Prostate gland (tissue), 2 donors: Measurements from ENCODE around the gene PZP. TPM values are rescaled to one million over a fixed set of nuclear protein-coding genes. Genes with fewer than 3 reads are reported as not detected.
A peak's percentile ranks its signal among the peaks of the same experiment; 100 is the strongest.

Source experiments
- DNase-seq: peaks from one replicate; pipeline ENCODE4 v3.0.0-alpha.2; 2019; ENCODE audit warnings: low spot score
- H3K27ac ChIP-seq, 2 donors: fragments of 200-600 bp; sonication (generic); 2 replicates each; pipeline ENCODE4 v1.5.1; 2017 to 2019
- H3K27me3 ChIP-seq: fragments of 200-600 bp; sonication (generic); replicated peaks from 2 replicates; pipeline ENCODE4 v1.5.1; 2019; ENCODE audit not compliant: insufficient read depth
- H3K36me3 ChIP-seq, 2 donors: fragments of 200-600 bp; sonication (generic); 1 replicate in 1 of 2; 2 replicates in 1 of 2; pipeline versions ENCODE4 v1.5.1 to v1.8.1; 2017 to 2019
- H3K4me1 ChIP-seq: fragments of 200-600 bp; sonication (generic); replicated peaks from 2 replicates; pipeline ENCODE4 v1.5.1; 2019
- H3K4me3 ChIP-seq, 2 donors: fragments of 200-600 bp; sonication (generic); 2 replicates each; pipeline ENCODE4 v1.5.1; 2017 to 2019
- H3K9me3 ChIP-seq: fragments of 200-600 bp; sonication (generic); 2 replicates; pipeline ENCODE4 v1.5.1; 2017
- POLR2A ChIP-seq: fragments of 450-650 bp; IDR thresholded peaks from one replicate; pipeline ENCODE4 v1.6.1; 2016; ENCODE audit warnings: antibody characterized with exemption, mild to moderate bottlenecking
- POLR2AphosphoS5 ChIP-seq: sonication (generic); formaldehyde crosslinking; IDR thresholded peaks from one replicate; pipeline ENCODE4 v1.6.1; 2017; ENCODE audit warnings: antibody characterized with exemption
- WGBS: methylation state at CpG from one replicate; pipeline ENCODE4 v1.1.5; 2018; 5-methylcytosine and 5-hydroxymethylcytosine counted together
- intact Hi-C: fragments of 100-400 bp; cut with DNase I; formaldehyde crosslinking; loops from one replicate; pipeline ENCODE4 v1.14.2; 2022
- total RNA-seq, 2 donors: library from RNA; depleted of rRNA; stranded (reverse); fragments of >200 nt; gene quantifications; one replicate each; pipeline ENCODE4 v1.1.0, GENCODE V29; 2016
- TF ChIP-seq, protein P1 (sequence below), 4 experiments: fragments of 200-600 bp in 2 of 4; fragments of 450-650 bp in 2 of 4; sonication (generic) in 2 of 4; IDR thresholded peaks; 1 replicate in 3 of 4; 2 replicates in 1 of 4; pipeline ENCODE4 v1.5.1; 2016 to 2019; ENCODE audit warnings: antibody characterized with exemption in 4 of 4, mild to moderate bottlenecking in 2 of 4, moderate library complexity in 2 of 4

The PZP gene
- total RNA-seq, 2 donors from 2014 or later, result 0.62 TPM; not detected in 1

DNA sequence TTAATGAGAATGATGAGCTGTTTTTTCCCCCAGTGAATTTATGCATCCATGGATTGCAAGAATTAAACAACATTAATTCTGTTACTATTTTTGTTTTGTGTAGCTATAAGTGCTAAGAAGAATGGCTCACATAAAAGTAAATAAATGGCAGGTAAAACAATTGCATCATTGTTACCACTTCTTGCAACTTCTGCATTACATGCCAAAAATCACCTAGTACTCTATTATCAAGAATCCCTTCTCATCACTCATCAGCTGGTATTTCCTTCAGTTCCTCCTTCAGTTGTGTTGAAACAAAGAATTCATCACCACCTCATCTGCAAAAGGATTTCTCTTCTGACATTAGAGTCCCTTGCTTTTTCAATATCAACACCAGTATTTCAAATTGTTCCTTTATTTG is 93.2 kb downstream of the PZP start:
- Histone ChIP-seq H3K36me3 (no peaks in the 10 kb centered on the region), H3K4me1 (no peaks in the 10 kb centered on the region), H3K4me3 (peak overlapping the region; percentile 13 to 15), H3K27ac (no peak overlapping the region), H3K9me3 (no peaks in the 10 kb centered on the region), H3K27me3 (no peaks in the 10 kb centered on the region)
- TF ChIP-seq, protein P1, sequence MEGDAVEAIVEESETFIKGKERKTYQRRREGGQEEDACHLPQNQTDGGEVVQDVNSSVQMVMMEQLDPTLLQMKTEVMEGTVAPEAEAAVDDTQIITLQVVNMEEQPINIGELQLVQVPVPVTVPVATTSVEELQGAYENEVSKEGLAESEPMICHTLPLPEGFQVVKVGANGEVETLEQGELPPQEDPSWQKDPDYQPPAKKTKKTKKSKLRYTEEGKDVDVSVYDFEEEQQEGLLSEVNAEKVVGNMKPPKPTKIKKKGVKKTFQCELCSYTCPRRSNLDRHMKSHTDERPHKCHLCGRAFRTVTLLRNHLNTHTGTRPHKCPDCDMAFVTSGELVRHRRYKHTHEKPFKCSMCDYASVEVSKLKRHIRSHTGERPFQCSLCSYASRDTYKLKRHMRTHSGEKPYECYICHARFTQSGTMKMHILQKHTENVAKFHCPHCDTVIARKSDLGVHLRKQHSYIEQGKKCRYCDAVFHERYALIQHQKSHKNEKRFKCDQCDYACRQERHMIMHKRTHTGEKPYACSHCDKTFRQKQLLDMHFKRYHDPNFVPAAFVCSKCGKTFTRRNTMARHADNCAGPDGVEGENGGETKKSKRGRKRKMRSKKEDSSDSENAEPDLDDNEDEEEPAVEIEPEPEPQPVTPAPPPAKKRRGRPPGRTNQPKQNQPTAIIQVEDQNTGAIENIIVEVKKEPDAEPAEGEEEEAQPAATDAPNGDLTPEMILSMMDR (IDR thresholded peaks at IDR 0.05), result no peak
- TF ChIP-seq POLR2AphosphoS5, result no peak
- no peak for TF ChIP-seq POLR2A
- DNase-seq, result no peak
- intact Hi-C loops, result no loop called here

DNA sequence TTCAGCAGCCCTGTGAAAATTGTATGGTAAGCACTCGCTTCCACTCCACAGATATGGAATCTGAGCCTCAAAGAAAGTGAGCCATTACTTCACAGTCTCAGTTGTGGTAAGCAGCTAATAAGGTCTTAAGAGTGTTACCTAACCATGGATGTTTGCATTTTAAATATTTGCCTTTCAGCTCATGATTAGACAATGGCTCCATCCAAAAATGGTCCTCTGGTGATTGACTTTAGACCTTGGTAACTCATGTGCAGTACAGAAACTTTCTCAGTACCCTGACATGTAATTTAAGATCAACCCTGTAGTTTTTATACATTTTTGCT is 94.2 kb downstream of the PZP start:
- H3K4me1 ChIP-seq, result no peaks in the 10 kb centered on the region
- H3K36me3 ChIP-seq, result no peaks in the 10 kb centered on the region
- WGBS, result 87% methylated on average over 1 of the region's 1 CpG
- intact Hi-C loops, result no loop called here
- no peak for DNase-seq
- H3K27ac ChIP-seq, result peak overlapping the region in 1 of 2 donors; percentile 18
- TF ChIP-seq POLR2AphosphoS5 (no peak), POLR2A (no peak)
- H3K4me3 ChIP-seq, result no peak overlapping the region
- H3K9me3 ChIP-seq, result no peaks in the 10 kb centered on the region
- no peaks in the 10 kb centered on the region for H3K27me3 ChIP-seq

DNA sequence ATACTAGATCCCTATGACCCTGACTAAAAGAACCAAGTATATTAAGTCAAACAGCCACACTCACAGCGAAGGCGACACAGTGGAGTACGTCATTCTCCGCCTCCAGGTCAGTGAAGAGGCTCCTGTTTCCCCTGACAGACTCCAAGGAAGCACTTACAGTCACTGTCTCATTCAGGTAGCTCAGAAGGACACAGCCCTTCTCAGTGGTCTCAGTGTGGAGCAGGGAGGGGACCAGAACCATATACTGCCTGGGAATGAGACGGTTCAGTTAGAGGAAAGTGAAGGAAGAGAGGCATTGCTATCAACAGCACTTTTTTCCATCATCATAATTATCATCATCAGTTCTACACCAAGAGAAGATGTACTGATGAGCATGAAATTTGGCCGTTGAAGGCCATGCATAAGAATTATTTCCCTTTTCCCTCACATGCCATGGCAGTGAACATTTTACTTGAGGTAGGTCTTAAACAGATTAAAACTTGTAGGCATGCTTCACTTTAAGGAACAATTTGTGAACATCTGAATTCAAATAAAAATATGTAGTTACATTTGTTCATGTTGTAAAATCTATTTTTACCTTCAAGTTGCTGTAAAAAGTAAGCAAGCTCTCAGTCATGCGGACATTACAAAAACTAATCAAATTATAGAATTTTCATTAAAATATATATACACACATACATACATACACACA is 94.8 kb downstream of the PZP start:
- 78% methylated on average over 7 of the region's 7 CpGs for WGBS
- Histone ChIP-seq H3K4me1 (no peaks in the 10 kb centered on the region), H3K4me3 (peak overlapping the region in 1 of 2 donors; percentile 12), H3K9me3 (no peaks in the 10 kb centered on the region), H3K36me3 (no peaks in the 10 kb centered on the region), H3K27ac (peak overlapping the region in 1 of 2 donors; percentile 18), H3K27me3 (no peaks in the 10 kb centered on the region)
- TF ChIP-seq, protein P1 (IDR thresholded peaks at IDR 0.05), result no peak
- TF ChIP-seq POLR2A (no peak), POLR2AphosphoS5 (no peak)
- intact Hi-C loops, result no loop called here
- DNase-seq, result no peak

DNA sequence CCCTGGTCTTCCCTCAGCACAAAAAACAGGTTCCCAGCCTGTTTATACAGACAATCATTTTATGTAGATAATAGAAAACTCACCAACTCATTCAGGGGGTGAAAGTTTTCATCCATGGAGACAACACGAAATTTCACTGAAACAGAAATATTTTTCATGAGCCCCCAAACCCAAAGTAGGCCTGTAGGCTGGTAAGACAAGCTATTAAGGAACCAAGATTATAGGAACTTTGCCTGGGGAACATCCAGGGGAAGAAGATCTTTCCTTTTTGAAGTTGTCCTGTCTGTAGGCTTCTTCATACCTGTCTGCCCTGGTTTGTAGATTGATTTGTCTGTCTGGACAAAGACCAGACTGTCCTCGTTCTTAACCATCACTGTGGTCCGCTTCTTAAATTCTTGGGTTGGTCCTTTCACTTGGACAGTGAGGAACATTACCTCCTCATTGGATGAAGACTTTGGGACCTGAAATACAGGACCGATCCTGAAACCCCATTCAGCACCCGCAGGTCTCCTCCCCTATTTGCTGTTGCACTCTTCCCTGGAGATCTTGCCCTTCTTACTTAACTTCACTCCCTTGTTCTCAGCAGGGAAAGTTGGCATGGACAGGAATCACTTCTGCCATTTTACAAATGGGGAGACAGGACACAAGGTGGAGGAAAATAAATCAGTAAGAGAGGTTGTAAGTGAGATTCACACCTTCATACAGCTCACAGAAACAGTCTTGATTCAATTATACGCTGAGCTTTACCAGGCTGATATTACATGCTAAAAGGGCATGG is 95.9 kb downstream of the PZP start:
- WGBS, result 90% methylated on average over 6 of the region's 6 CpGs
- Histone ChIP-seq H3K27ac (no peak overlapping the region), H3K9me3 (no peaks in the 10 kb centered on the region), H3K4me1 (no peaks in the 10 kb centered on the region), H3K4me3 (no peak overlapping the region), H3K36me3 (no peaks in the 10 kb centered on the region), H3K27me3 (no peaks in the 10 kb centered on the region)
- no peak for DNase-seq
- TF ChIP-seq POLR2A, result no peak
- TF ChIP-seq, protein P1 (IDR thresholded peaks at IDR 0.05), result no peak
- TF ChIP-seq POLR2AphosphoS5, result no peak
- intact Hi-C loops, result no loop called here

DNA sequence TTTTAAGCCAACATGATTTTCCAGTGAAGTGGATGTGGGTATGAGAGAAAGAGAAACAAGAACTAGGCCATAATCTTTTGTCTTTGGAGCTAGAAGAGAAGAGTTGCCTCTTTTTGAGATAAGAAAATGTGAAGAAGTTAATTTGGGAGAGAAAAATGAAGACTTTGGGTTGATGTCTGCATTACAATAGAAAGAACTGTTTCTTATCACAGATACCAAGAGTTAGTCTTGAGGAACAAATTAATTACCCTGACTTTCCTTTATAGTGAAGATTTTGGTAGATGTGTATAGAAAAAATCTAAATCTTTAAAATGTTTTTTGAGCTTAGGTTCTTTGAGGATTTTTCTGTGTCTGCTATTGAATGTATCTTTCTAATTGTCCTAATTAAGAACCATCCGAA is 96.7 kb downstream of the PZP start:
- 83% methylated on average over 1 of the region's 1 CpG for WGBS
- Histone ChIP-seq H3K27ac (no peak overlapping the region), H3K27me3 (no peaks in the 10 kb centered on the region), H3K4me1 (no peaks in the 10 kb centered on the region), H3K4me3 (no peak overlapping the region), H3K9me3 (no peaks in the 10 kb centered on the region), H3K36me3 (no peaks in the 10 kb centered on the region)
- DNase-seq, result no peak
- TF ChIP-seq, protein P1 (IDR thresholded peaks at IDR 0.05), result no peak
- no peak for TF ChIP-seq POLR2AphosphoS5
- no peak for TF ChIP-seq POLR2A
- intact Hi-C loops, result no loop called here
